ENCODE results near the gene PTCD1. TPM values are rescaled to one million over a fixed set of nuclear protein-coding genes. Genes with fewer than 3 reads are reported as not detected.

Gene PTCD1
- total and polyA plus RNA-seq, 9 donors: 3.5 to 8.3 (median 7.3) TPM

GRCh38 chr7:99374111-99375064, 64.2 kb downstream of the PTCD1 start, which contains the start of gene ARPC1B:
TSS of gene ARPC1B (plus strand) at chr7:99374730. CDS start at chr7:99385715, 10,985 bp downstream.
- intact Hi-C loops (cut with DNase I): no loop called here

DNA sequence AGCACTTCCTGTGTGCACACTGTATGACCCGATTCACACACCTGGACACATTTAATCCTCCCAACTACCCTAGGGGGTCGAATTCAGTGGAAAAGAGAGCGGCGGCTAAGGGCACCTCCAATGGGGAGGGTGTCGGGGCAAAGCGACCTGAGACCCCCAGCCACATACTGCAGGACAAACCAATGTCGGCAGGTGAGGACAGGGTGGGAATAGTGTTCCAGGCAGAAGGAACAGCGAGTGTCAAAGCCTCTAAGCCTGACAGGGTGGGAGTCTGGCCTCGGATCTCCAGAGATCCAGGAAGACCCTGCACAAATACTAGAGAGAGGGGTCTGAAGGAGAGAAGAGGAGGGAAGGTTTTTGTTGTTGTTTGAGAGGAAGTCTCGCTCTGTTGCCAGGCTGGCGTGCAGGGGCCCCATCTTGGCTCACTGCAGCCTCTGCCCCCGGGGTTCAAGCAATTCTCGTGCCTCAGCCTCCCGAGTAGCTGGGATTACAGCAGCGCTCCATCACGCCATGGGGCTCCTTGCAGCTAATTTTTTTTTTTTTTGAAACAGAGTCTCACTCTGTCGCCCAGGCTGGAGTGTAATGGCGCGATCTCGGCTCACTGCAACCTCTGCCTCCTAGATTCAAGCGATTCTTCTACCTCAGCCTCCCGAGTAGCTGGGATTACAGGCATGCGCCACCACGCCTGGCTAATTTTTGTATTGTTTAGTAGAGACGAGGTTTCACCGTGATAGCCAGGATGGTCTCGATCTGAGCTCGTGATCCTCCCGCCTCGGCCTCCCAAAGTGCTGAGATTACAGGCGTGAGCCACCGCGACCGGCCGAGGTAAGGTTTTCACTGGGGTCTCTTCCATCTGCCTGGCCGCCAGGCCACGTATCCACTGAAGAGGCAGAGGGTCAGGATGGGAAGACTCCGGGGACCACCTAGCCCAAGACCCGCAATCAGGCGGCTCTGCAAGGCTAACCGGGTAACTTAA, 65.2 kb downstream of the PTCD1 start:
- Histone ChIP-seq H3K27me3 (no peaks in the 10 kb centered on the region), H3K4me1 (ENCODE audit: insufficient read depth) (peaks cover 5% of the 10 kb centered on the region), H3K4me3 (no peak overlapping the region), H3K36me3 (no peaks in the 10 kb centered on the region), H3K27ac (peak overlapping the region in 1 of 2 donors; percentile 56), H3K9me3 (no peaks in the 10 kb centered on the region)
- intact Hi-C loops (cut with DNase I): no loop called here
- WGBS, 3 donors: 85 to 89% (median 88%) methylated on average over 41 of the region's 41 CpGs
- TF ChIP-seq POLR2A (IDR thresholded peaks at IDR 0.05) (no peak), EP300 (IDR thresholded peaks at IDR 0.05) (no peak)
- TF ChIP-seq, protein P1, sequence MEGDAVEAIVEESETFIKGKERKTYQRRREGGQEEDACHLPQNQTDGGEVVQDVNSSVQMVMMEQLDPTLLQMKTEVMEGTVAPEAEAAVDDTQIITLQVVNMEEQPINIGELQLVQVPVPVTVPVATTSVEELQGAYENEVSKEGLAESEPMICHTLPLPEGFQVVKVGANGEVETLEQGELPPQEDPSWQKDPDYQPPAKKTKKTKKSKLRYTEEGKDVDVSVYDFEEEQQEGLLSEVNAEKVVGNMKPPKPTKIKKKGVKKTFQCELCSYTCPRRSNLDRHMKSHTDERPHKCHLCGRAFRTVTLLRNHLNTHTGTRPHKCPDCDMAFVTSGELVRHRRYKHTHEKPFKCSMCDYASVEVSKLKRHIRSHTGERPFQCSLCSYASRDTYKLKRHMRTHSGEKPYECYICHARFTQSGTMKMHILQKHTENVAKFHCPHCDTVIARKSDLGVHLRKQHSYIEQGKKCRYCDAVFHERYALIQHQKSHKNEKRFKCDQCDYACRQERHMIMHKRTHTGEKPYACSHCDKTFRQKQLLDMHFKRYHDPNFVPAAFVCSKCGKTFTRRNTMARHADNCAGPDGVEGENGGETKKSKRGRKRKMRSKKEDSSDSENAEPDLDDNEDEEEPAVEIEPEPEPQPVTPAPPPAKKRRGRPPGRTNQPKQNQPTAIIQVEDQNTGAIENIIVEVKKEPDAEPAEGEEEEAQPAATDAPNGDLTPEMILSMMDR (IDR thresholded peaks at IDR 0.05): no peak
- DNase-seq: no peak

More at GRCh38 chr7:99374111-99375064, 64.2 kb downstream of the PTCD1 start, which contains the start of gene ARPC1B:
- WGBS, 3 donors: 1 to 4% (median 2%) methylated on average over 27 to 95 of the region's 95 CpGs
- TF ChIP-seq, protein P1 (IDR thresholded peaks at IDR 0.05): no peak
- TF ChIP-seq EP300 (IDR thresholded peaks at IDR 0.05) (no peak), POLR2A (IDR thresholded peaks at IDR 0.05) (no peak)
- Histone ChIP-seq H3K9me3 (no peaks in the 10 kb centered on the region), H3K27ac (peak within 1 kb of the TSS; percentile 30 to 56), H3K4me3 (peak within 1 kb of the TSS; percentile 72), H3K27me3 (no peaks in the 10 kb centered on the region), H3K36me3 (no peaks in the 10 kb centered on the region), H3K4me1 (ENCODE audit: insufficient read depth) (peaks cover 6% of the 10 kb centered on the region)
- peak; percentile 67 to 80 (median 69) for DNase-seq

DNA sequence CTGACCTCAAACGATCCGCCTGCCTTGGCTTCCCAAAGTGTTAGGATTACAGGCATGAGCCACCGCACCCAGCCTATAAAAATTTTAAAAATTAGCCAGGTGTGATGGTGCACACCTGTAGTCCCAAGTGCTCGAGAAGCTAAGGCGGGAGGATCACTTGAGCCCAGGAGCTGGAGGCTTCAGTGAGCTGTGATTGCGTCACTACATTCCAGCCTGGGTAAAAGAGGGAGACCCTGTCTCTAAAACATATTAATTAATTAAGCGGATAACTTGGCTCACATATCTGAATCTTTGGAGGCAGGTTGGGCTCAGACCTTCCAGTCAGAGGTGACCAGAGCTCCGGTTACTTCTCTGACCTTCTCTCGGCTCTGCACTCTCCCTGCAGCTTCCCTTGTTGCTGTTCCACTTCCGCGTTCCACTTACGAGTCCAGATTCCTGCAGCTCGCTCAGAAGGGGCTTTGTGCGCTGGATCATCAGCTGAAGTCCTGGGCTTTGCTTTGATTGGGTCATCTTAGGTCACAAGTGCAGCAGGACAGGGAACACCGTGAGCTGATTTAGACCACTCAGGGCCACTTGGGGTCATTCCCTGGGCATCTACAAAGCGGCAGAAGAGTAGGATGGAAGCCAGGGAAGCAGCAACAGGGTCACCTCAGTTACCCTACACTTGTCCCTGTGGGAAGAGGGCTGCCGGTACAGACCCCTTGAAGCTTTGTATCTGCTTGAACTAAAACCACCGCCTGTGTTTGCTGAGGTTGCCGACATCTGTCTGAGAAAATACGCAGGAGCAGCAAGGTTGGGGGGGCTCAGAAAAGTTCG, 66.1 kb downstream of the PTCD1 start:
- H3K4me3 ChIP-seq: peak overlapping the region; percentile 13
- intact Hi-C loops (cut with DNase I): no loop called here
- H3K27ac ChIP-seq: peak overlapping the region in 1 of 2 donors; percentile 16
- peaks cover 5% of the 10 kb centered on the region for H3K4me1 ChIP-seq (ENCODE audit: insufficient read depth)
- no peaks in the 10 kb centered on the region for H3K9me3 ChIP-seq
- H3K27me3 ChIP-seq: no peaks in the 10 kb centered on the region
- WGBS, 3 donors: 30 to 45% (median 37%) methylated on average over 21 of the region's 21 CpGs
- DNase-seq: peak in 2 of 5 donors; percentile 42 to 63
- no peaks in the 10 kb centered on the region for H3K36me3 ChIP-seq
- TF ChIP-seq EP300 (IDR thresholded peaks at IDR 0.05) (no peak), POLR2A (IDR thresholded peaks at IDR 0.05) (no peak)
- TF ChIP-seq, protein P1 (IDR thresholded peaks at IDR 0.05): no peak

All from ovary (tissue), 9 donors.